HG02943 (cell line): Measurements from ENCODE around the gene KIF11.

Experiments used
- ATAC-seq: cut with Tn5 transposase; IDR thresholded peaks from one replicate; pipeline ENCODE4 v1.9.1; 2021; ENCODE audit warnings: mild to moderate bottlenecking, low read depth, moderate library complexity; ENCODE audit not compliant: unreplicated experiment

The KIF11 gene

GRCh38 chr10:92667078-92667477 is 74.1 kb downstream of the KIF11 start:
- no peak for ATAC-seq

DNA sequence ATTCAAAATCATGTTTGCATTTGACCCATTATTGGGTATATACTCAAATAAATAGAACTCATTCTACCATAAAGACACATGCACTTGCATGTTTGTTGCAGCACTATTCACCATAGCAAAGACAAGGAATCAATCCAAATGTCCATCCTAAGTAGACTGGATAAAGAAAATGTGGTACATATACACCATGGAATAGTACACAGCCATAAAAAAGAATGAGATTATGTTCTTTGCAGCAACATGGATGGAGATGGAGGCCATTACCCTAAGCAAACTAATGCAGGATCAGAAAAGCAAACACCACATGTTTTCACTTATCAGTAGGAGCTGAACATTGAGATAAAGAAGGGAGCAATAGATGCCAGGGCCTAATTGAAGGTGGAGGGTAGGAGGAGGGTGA is 84.8 kb downstream of the KIF11 start:
- no peak for ATAC-seq

DNA sequence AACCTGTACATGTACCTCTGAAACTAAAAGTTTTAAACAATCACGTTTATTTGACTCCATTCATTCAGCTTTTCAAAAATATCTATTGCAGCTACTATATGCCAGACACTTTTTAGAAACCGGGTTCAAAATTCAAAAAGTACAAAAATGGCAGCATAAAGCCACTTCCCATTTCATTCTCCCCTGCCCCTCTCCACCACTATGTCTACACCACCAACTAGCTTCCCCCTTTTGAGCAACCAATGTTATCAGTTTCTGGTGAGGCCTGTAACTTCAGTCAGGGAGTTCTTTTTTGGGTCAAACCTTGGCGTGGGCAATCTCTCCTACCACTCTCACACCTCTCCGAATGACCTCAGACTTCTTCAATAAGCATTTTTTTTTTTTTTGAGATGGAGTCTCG is 85.3 kb downstream of the KIF11 start:
- no peak for ATAC-seq

- ATAC-seq: no peak
Observed at GRCh38 chr10:92681306-92681834, 88.4 kb downstream of the KIF11 start.

- ATAC-seq: no peak
Observed at GRCh38 chr10:92688573-92688926, 95.6 kb downstream of the KIF11 start.

DNA sequence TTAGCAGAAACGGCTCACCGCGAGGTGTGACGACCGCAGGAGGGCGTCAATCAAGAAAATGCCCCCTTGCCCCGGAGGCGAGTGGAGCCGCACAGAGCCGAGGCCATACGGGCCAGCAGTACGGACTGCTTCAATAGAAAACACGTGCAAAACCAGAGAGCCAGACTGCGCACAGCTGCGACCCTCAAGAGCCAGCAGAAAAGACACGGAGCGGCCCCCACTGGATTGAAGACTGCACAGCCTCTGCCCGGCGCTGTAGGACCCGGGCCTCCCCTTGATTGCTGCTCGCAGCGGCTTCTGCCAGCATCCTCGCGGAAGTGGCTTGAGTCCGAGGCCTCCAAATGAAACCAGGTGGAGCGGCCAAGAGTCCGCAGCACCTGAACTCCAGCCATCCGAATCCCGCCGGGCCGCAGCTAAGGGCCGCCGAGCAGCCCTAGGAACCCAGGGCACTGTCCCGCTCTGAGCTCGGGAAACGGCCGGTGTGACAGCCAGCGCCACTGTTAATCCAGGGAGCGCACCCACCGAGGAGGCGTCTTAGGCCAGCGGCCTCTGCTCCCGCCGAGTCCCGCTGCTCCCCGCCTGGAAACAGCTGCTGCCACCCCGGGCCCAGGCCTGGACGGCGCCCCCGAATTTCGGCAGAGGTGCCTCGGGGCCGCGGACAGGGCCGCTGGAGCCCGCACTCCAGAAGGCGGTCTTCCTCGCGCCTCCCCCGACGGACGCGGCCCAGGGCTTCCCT is 96.2 kb downstream of the KIF11 start:
- ATAC-seq: no peak

- no peak for ATAC-seq
Observed at GRCh38 chr10:92689663-92690210, 96.8 kb downstream of the KIF11 start, which contains the start of gene HHEX. Gene HHEX, plus strand, starts transcription at chr10:92689955. Its CDS starts 32 bp downstream, at chr10:92689987.

GRCh38 chr10:92690211-92690914 is 97.4 kb downstream of the KIF11 start:
- ATAC-seq: no peak

DNA sequence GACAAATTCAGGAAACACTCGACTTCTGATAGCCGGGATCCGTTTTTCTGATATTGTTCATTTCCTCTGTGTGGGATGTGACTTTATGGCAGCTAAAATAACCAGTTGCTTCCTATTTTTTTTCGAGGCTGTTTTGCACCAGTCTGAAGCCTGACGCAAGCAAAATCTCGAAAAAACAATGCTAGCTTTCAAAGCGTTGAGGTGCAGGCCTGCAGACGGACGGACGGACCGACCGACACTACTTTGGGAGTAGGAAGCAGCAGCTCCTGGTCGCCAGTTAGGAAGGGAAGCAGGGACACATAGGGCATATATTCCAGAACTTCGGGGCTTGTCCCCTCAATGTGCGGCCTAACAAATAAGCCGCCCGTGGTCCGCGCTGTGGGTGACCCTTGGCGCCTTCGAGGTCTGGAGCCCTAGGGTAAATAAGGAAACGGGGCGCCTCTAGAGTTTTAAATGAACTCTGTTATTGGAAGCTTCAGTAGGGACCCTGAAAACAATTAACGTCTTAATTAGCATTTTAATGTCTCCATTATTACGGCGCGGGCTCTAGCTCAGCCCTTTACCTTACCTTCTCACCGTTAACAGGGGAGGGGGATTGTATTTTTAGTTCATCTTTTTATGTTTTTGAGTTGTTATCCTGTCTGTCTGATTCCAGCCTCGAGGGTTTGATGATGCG is 98.1 kb downstream of the KIF11 start:
- no peak for ATAC-seq

DNA sequence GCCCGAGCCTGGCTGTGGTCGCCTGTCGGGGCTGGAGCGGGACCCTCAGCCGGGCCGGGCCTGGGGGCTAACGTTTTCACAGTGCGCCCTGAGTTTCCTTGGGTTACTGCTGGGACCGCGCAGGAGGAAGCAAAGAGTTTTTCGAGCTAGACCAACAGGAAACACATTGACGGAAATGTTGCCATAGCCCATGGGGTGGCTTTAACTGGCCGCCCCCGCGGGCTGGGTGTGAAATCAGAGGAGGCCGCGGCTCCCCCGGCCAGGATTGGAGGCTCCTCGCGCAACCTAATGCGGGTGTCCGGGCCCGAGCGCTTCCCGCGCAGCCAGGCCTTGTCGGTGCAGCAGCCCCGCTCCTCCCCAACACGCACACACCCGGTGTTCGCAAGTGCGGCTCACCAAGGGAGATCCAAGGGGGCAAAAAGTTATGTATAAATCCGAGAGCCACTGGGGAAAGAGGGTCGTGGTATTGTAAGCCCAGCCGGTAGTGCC is 98.7 kb downstream of the KIF11 start:
- ATAC-seq: no peak

DNA sequence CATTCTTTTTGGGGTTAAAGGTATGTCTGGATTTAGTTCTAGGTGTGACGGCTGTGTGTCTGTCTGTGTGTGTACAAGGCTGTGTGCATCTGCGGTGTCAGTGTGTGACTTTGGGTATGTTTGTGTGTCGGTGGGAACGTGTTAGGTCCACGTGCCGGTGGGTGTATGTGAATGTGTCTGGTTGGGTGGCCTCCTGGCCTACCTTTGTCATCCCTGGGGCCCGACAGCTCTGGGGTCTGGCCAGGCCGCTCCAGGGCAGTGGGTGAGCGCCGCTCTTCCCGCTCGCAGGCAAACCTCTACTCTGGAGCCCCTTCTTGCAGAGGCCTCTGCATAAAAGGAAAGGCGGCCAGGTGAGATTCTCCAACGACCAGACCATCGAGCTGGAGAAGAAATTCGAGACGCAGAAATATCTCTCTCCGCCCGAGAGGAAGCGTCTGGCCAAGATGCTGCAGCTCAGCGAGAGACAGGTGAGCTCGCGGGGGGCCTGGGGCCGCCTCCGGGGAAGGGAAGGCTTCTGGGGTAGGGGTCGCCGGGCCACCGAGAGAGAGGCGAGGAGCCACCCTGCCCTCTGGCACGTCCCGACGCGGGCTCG is 99.2 kb downstream of the KIF11 start:
- ATAC-seq: no peak

- no peak for ATAC-seq
Observed at GRCh38 chr10:92692697-92693533, 100.0 kb downstream of the KIF11 start.

- ATAC-seq: no peak
Observed at GRCh38 chr10:92693534-92693893, 100.6 kb downstream of the KIF11 start.

DNA sequence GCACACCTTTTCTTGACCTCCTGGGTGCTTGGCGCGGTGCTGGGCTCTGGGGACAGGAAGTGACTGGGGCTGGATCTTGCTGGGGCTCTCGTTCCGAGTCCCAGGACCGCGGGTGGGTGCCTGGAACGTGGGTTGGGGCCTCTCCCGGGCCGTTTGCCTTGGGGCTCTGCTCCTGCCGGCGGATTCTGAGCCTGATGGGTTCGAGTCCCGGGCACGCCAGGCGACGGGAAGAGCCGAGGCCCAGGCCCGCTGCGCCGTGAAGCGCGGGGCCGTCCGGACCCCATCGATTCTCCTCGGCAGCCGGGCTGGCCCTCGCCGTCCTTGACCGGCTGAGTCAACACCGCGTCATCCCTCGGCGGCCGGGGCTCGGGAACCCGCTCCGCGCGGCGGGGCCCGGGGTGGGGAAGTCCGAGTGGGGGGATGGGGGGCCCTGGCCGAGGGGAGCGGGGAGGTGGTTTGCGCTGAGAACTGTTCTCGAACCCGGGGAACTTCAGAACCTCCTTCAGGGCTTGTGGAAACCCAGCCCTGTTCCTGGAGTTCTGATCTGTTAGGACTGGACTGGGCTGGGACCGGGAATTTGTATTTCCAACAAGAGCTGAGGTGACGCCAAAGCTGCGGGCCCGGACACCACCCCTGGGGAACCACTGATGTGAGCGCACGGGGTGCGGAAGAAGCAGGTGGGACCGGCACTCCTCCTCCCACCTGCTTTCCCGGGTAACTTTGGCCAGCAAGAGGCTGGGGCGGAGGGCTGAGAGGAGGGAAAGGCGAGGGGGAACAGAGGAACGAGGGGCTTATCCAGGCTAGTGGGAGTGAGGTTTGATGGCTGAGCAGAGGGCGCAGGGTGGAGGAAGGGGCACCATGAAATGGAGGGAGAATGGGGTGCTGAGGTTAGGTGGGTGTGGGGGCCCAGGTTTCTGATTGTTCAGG is 103.0 kb downstream of the KIF11 start:
- ATAC-seq: no peak

GRCh38 chr10:92696606-92697383 is 103.9 kb downstream of the KIF11 start:
- ATAC-seq: no peak

DNA sequence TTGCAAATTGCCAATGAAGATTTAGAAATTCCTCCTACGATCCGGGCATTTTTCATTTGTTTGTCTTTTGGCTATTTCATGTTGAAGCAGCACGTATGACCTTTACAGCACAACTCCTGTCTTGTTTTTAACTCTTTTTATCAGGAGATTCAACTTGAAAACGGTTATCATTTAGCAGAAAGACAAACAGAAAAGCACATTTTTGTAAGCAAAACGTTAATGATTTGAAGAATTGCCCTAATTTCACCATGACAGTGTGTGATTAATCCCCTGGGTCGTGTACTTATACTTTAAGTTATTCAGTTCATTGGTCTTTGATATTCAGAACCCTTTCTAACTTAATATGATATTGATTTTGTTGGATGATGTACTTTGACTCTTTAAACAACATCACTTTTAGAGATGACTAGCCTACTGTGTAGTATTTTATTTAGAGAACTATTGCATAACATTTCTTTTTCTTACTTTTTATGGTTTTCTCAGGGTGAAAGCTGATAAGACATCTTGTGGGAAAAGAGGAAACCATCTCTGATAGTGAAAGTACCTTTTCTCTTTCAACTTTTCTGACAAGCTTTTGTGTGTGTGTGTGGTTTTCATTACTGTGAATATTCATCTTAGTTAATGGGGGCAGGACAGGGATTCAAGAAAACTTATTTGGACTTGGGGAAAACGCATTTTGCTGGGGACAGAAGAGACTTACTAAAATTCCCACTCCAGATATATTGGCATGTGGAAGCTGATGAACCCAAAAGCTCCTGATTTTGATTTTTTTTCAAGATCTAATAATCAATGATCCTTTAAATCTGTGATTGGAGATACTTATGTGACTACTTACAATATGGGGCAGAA is 105.0 kb downstream of the KIF11 start:
- ATAC-seq: no peak

GRCh38 chr10:92699193-92699517 is 106.2 kb downstream of the KIF11 start:
- no peak for ATAC-seq
